ENCODE results near the gene RAB28.

The RAB28 gene

GRCh38 chr4:13504374-13504773 lies 20.2 kb upstream of the RAB28 start:
- no peak for DNase-seq

GRCh38 chr4:13498469-13498868 lies 14.3 kb upstream of the RAB28 start:
- DNase-seq = peak; percentile 72 to 74

- DNase-seq = no peak
Observed at GRCh38 chr4:13496605-13497004, 12.5 kb upstream of the RAB28 start.

GRCh38 chr4:13495753-13496152 lies 11.6 kb upstream of the RAB28 start:
- no peak for DNase-seq

GRCh38 chr4:13493793-13494192 lies 9.7 kb upstream of the RAB28 start:
- no peak for DNase-seq

- DNase-seq = peak; percentile 45 to 68
Observed at GRCh38 chr4:13492747-13493146, 8.6 kb upstream of the RAB28 start.

- DNase-seq = peak in 1 of 2 donors; percentile 7
Observed at GRCh38 chr4:13484749-13485221, 645 bp upstream of the RAB28 start.

- peak; percentile 38 to 41 for DNase-seq
Observed at GRCh38 chr4:13483768-13484121, 395 bp downstream of the RAB28 start.

- no peak for DNase-seq
Observed at GRCh38 chr4:13483136-13483767, 888 bp downstream of the RAB28 start.

GRCh38 chr4:13481569-13481968 lies 2.6 kb downstream of the RAB28 start:
- peak; percentile 62 for DNase-seq

GRCh38 chr4:13478707-13479106 lies 5.4 kb downstream of the RAB28 start:
- no peak for DNase-seq

GRCh38 chr4:13478131-13478530 lies 6.0 kb downstream of the RAB28 start:
- no peak for DNase-seq

GRCh38 chr4:13476915-13477314 lies 7.2 kb downstream of the RAB28 start:
- DNase-seq = no peak

- DNase-seq = no peak
Observed at GRCh38 chr4:13476152-13476551, 8.0 kb downstream of the RAB28 start.

- no peak for DNase-seq
Observed at GRCh38 chr4:13471400-13471799, 12.7 kb downstream of the RAB28 start.

- DNase-seq = no peak
Observed at GRCh38 chr4:13470379-13470778, 13.8 kb downstream of the RAB28 start.

- no peak for DNase-seq
Observed at GRCh38 chr4:13464973-13465372, 19.2 kb downstream of the RAB28 start.

GRCh38 chr4:13464543-13464942 lies 19.6 kb downstream of the RAB28 start:
- DNase-seq = no peak

GRCh38 chr4:13461191-13461905 lies 22.8 kb downstream of the RAB28 start:
- peak; percentile 13 for DNase-seq

- no peak for DNase-seq
Observed at GRCh38 chr4:13455411-13455810, 28.7 kb downstream of the RAB28 start.

GRCh38 chr4:13454786-13455185 lies 29.4 kb downstream of the RAB28 start:
- no peak for DNase-seq

GRCh38 chr4:13452927-13453579 lies 31.1 kb downstream of the RAB28 start:
- DNase-seq = peak in 1 of 2 donors; percentile 1

GRCh38 chr4:13449590-13449989 lies 34.5 kb downstream of the RAB28 start:
- no peak for DNase-seq

Data from inflammatory macrophage treated with lipopolysaccharide for 1 hour (primary cell).